LNCAP (cell line): Measurements from ENCODE around the gene PID1.

Source experiments
- CTCF ChIP-seq: fragments of 450-650 bp; IDR thresholded peaks from 2 replicates; pipeline ENCODE4 v1.5.1; 2017; ENCODE audit warnings: mild to moderate bottlenecking

Gene PID1

GRCh38 chr2:229037621-229038020 is 233.5 kb downstream of the PID1 start:
- TF ChIP-seq CTCF, result no peak

GRCh38 chr2:229033816-229034215 is 237.3 kb downstream of the PID1 start:
- TF ChIP-seq CTCF, result no peak

- TF ChIP-seq CTCF, result no peak
Observed at GRCh38 chr2:229032608-229033234, 238.4 kb downstream of the PID1 start.

GRCh38 chr2:229027353-229028105 is 243.6 kb downstream of the PID1 start:
- no peak for TF ChIP-seq CTCF

- TF ChIP-seq CTCF, result no peak
Observed at GRCh38 chr2:229025653-229026052, 245.4 kb downstream of the PID1 start.

GRCh38 chr2:229022652-229023051 is 248.4 kb downstream of the PID1 start:
- no peak for TF ChIP-seq CTCF

GRCh38 chr2:229022071-229022470 is 249.0 kb downstream of the PID1 start:
- TF ChIP-seq CTCF, result no peak
